ENCODE measurements around the gene ARHGAP21.
A peak's percentile ranks its signal among the peaks of the same experiment; 100 is the strongest.

Gene ARHGAP21

DNA sequence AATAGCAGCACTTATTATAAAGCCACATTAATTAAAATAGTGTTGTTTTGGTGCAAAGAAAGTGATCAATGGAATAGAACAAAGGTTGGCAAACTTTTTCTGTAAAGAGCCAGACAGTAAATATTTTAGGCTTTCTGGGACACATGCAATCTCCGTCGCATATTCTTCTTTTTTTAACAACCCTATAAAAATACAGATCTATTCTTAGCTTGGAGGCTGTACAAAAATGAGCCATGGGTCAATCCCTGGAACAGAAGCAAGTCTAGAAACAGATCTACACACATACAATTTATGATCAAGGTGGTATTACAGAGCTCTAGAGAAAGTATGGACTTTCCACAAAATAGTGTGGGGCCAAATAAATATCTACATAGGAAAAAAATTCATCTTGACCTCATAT, 71.8 kb downstream of the ARHGAP21 start:
- H3K4me2 ChIP-seq (ENCODE audit: low read depth, low read length), result peak overlapping the region; percentile 84
- H3K9me3 ChIP-seq (replicated peaks; ENCODE audit: insufficient read depth, low read length), result no peaks in the 10 kb centered on the region
- DNase-seq, result no peak
- H3F3A ChIP-seq (ENCODE audit: insufficient read depth, low read length), result peaks cover 39% of the 10 kb centered on the region
- H2AFZ ChIP-seq (ENCODE audit: low read length), result no peak overlapping the region
- peaks cover 22% of the 10 kb centered on the region for H3K79me2 ChIP-seq (ENCODE audit: low read length)
- no peaks in the 10 kb centered on the region for H3K27me3 ChIP-seq (replicated peaks; ENCODE audit: insufficient read depth, low read length)
- peak overlapping the region; percentile 41; the same call in 1 of the 2 replicates for H3K9ac ChIP-seq (ENCODE audit: low read length)
- no peaks in the 10 kb centered on the region for H4K20me1 ChIP-seq (ENCODE audit: insufficient read depth, low read length)
- H3K9me2 ChIP-seq (replicated peaks; ENCODE audit: insufficient read depth, low read length), result no peaks in the 10 kb centered on the region
- H3K27ac ChIP-seq (ENCODE audit: low read length), result peak overlapping the region; percentile 90
- H3K36me3 ChIP-seq (replicated peaks; ENCODE audit: insufficient read depth, low read length), result no peaks in the 10 kb centered on the region
- peak overlapping the region; percentile 48 for H3K4me3 ChIP-seq (ENCODE audit: low read length)
- peaks cover 36% of the 10 kb centered on the region for H3K4me1 ChIP-seq (ENCODE audit: low read length)
- TF ChIP-seq EZH2 (optimal IDR thresholded peaks at IDR 0.05; ENCODE audit: low read depth, low read length) (no peak), EZH2phosphoT487 (IDR thresholded peaks at IDR 0.05; ENCODE audit: low read length) (no peak)
- TF ChIP-seq, protein P1, sequence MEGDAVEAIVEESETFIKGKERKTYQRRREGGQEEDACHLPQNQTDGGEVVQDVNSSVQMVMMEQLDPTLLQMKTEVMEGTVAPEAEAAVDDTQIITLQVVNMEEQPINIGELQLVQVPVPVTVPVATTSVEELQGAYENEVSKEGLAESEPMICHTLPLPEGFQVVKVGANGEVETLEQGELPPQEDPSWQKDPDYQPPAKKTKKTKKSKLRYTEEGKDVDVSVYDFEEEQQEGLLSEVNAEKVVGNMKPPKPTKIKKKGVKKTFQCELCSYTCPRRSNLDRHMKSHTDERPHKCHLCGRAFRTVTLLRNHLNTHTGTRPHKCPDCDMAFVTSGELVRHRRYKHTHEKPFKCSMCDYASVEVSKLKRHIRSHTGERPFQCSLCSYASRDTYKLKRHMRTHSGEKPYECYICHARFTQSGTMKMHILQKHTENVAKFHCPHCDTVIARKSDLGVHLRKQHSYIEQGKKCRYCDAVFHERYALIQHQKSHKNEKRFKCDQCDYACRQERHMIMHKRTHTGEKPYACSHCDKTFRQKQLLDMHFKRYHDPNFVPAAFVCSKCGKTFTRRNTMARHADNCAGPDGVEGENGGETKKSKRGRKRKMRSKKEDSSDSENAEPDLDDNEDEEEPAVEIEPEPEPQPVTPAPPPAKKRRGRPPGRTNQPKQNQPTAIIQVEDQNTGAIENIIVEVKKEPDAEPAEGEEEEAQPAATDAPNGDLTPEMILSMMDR (IDR thresholded peaks at IDR 0.05; ENCODE audit: low read length), result no peak

DNA sequence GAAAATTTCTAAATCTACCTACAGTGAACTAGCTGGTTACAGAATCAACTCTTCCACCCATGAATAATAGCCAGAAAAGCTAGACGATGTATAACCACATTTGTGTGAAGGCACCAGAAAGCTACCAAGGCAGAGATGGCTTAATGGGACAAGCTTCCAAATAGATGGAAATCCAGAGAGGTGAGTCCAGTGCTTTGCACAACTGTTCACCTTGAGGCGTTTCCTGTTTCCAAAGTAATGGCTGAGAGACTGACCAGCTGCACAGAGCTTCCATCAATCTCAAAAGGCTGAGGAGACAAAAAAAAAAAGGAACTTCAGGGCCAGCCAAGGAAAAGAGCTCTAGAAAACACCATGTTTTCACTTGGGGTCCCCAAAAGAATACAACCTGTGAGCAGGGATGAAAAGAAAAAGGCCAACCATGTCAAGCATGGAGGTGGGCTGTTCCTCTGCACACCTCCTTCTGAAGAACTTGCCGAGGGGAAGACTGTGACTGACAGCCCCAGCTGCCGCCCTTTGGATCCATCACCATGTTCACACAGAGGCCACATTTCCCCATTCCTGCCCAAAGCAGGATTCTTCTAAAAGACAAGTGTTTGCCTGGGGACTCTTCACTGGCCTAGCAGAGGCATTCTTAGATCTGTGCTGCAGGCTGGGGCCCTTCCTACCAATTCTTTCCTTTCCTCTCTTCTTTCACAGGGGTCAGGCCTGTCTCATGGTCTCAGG, 72.9 kb downstream of the ARHGAP21 start:
- no peak for DNase-seq
- no peak for TF ChIP-seq EZH2 (optimal IDR thresholded peaks at IDR 0.05; ENCODE audit: low read depth, low read length)
- H2AFZ ChIP-seq (ENCODE audit: low read length), result 0 out of 2 replicates have a peak overlapping the region, but pooled peaks have one; percentile 11
- H3K4me3 ChIP-seq (ENCODE audit: low read length), result peak overlapping the region; percentile 48
- H4K20me1 ChIP-seq (ENCODE audit: insufficient read depth, low read length), result no peaks in the 10 kb centered on the region
- peaks cover 42% of the 10 kb centered on the region for H3K4me1 ChIP-seq (ENCODE audit: low read length)
- H3K4me2 ChIP-seq (ENCODE audit: low read depth, low read length), result peak overlapping the region; percentile 84
- H3K9me3 ChIP-seq (replicated peaks; ENCODE audit: insufficient read depth, low read length), result no peaks in the 10 kb centered on the region
- no peaks in the 10 kb centered on the region for H3K36me3 ChIP-seq (replicated peaks; ENCODE audit: insufficient read depth, low read length)
- peaks cover 43% of the 10 kb centered on the region for H3F3A ChIP-seq (ENCODE audit: insufficient read depth, low read length)
- H3K79me2 ChIP-seq (ENCODE audit: low read length), result peaks cover 22% of the 10 kb centered on the region
- H3K9ac ChIP-seq (ENCODE audit: low read length), result 0 out of 2 replicates have a peak overlapping the region, but pooled peaks have one; percentile 16
- no peaks in the 10 kb centered on the region for H3K9me2 ChIP-seq (replicated peaks; ENCODE audit: insufficient read depth, low read length)
- peak overlapping the region; percentile 90 for H3K27ac ChIP-seq (ENCODE audit: low read length)
- H3K27me3 ChIP-seq (replicated peaks; ENCODE audit: insufficient read depth, low read length), result no peaks in the 10 kb centered on the region

DNA sequence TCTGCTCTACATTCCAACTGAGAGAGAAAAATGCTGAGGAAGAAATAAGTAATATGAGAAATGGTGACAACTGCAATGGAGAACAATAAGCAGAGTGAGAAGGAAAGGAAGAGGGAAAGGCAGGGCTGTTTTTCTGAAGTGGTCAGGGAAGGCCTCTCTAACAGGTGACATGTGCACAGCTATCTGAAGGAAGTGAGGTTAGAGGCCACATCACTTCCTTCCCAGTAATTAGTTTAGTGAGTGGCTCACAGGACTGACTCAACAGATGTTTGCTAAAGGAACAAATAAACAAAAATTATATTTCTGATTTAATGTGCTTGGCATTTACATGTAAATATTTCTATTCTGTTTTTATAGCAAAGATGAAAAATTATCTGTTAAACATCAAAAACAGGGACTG, 77.9 kb downstream of the ARHGAP21 start:
- H3K9ac ChIP-seq (ENCODE audit: low read length), result no peak overlapping the region
- DNase-seq, result peak; percentile 43

More for the DNA sequence above, 77.9 kb downstream of the ARHGAP21 start:
- H3K9me2 ChIP-seq (replicated peaks; ENCODE audit: insufficient read depth, low read length), result no peaks in the 10 kb centered on the region
- 0 out of 2 replicates have a peak overlapping the region, but pooled peaks have one; percentile 2 for H3K4me2 ChIP-seq (ENCODE audit: low read depth, low read length)
- peaks cover 15% of the 10 kb centered on the region for H3K79me2 ChIP-seq (ENCODE audit: low read length)
- no peak overlapping the region for H3K4me3 ChIP-seq (ENCODE audit: low read length)
- H4K20me1 ChIP-seq (ENCODE audit: insufficient read depth, low read length), result no peaks in the 10 kb centered on the region
- no peaks in the 10 kb centered on the region for H3K9me3 ChIP-seq (replicated peaks; ENCODE audit: insufficient read depth, low read length)
- no peak for TF ChIP-seq EZH2 (optimal IDR thresholded peaks at IDR 0.05; ENCODE audit: low read depth, low read length)
- TF ChIP-seq EZH2phosphoT487 (IDR thresholded peaks at IDR 0.05; ENCODE audit: low read length), result no peak
- TF ChIP-seq, protein P1 (IDR thresholded peaks at IDR 0.05; ENCODE audit: low read length), result no peak
- H3K36me3 ChIP-seq (replicated peaks; ENCODE audit: insufficient read depth, low read length), result no peaks in the 10 kb centered on the region
- peaks cover 17% of the 10 kb centered on the region; the same call in 1 of the 2 replicates for H3F3A ChIP-seq (ENCODE audit: insufficient read depth, low read length)
- no peaks in the 10 kb centered on the region for H3K27me3 ChIP-seq (replicated peaks; ENCODE audit: insufficient read depth, low read length)
- peak overlapping the region; percentile 32; the same call in 1 of the 2 replicates for H3K27ac ChIP-seq (ENCODE audit: low read length)
- peaks cover 26% of the 10 kb centered on the region for H3K4me1 ChIP-seq (ENCODE audit: low read length)
- H2AFZ ChIP-seq (ENCODE audit: low read length), result no peak overlapping the region

All from MM.1S (cell line).